Tibial nerve (tissue), 4 donors: Measurements from ENCODE around the gene COBL.

Source experiments
- CTCF ChIP-seq, 5 experiments: fragments of 200-600 bp in 3 of 5; fragments of 450-650 bp in 2 of 5; sonication (generic) in 3 of 5; IDR thresholded peaks; one replicate each; pipeline ENCODE4 v1.5.1; 2016 to 2019; ENCODE audit warnings: antibody characterized with exemption in 5 of 5, mild to moderate bottlenecking in 3 of 5, moderate library complexity in 2 of 5
- EP300 ChIP-seq, 2 donors: sonication (generic); formaldehyde crosslinking; IDR thresholded peaks; one replicate each; pipeline ENCODE4 v1.6.1; 2017; ENCODE audit warnings: antibody characterized with exemption in 2 of 2, mild to moderate bottlenecking in 1 of 2
- POLR2A ChIP-seq, 2 donors: fragments of 450-650 bp; IDR thresholded peaks; one replicate each; pipeline ENCODE4 v1.6.1; 2017; ENCODE audit warnings: antibody characterized with exemption in 2 of 2, mild to moderate bottlenecking in 2 of 2, moderate library complexity in 2 of 2

- no peak for TF ChIP-seq POLR2A (IDR thresholded peaks at IDR 0.05)
- no peak for TF ChIP-seq CTCF (IDR thresholded peaks at IDR 0.05)
- TF ChIP-seq EP300 (IDR thresholded peaks at IDR 0.05), result no peak
Observed at GRCh38 chr7:51244053-51244452, 72.6 kb downstream of the COBL start.
